ENCODE results near the gene PTPRG. TPM values are rescaled to one million over a fixed set of nuclear protein-coding genes. Genes with fewer than 3 reads are reported as not detected.

PTPRG gene
- total and polyA plus RNA-seq, 2 experiments from 2014 or later: 11.5 to 39.6 TPM

DNA sequence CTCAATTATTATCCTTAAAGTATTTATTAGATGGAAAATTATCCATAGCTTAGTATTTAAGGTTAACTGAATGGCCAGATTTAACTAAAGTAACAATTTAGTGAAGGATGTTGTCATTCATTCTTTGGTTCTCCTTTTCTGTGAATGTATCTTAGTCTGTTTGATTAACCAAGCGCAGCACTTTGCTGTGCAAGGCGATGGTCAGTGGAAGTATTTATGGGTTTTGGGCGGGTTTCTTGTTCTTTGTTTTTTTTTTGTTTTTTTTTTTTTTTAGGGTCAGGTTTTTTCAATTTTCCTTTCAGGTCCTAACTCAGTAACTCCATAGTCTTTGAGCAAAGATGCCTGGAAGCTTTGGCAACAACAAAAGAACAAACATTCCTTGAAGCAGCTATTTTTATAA, 328.8 kb downstream of the PTPRG start:
- no peak overlapping the region for H3K4me3 ChIP-seq
- TF ChIP-seq EZH2 (IDR thresholded peaks at IDR 0.05; ENCODE audit: insufficient read depth, poor library complexity, severe bottlenecking) (no peak), EZH2phosphoT487 (IDR thresholded peaks at IDR 0.05; ENCODE audit: insufficient read depth, low read depth) (no peak)
- H3K27ac ChIP-seq: no peak overlapping the region
- peaks cover 15% of the 10 kb centered on the region; the same call in 1 of the 2 replicates for H3F3A ChIP-seq (ENCODE audit: insufficient read depth)
- DNase-seq: no peak
- 90 to 94% methylated on average over 3 of the region's 3 CpGs for WGBS, 2 experiments (ENCODE audit: low coverage in 1 of 2, low lambda C conversion rate in 2 of 2, missing lambda C conversion rate in 2 of 2)
- peaks cover 6% of the 10 kb centered on the region; the same call in 1 of the 2 replicates for H4K20me1 ChIP-seq (ENCODE audit: insufficient read depth)
- H3K9me2 ChIP-seq (ENCODE audit: insufficient read depth): no peaks in the 10 kb centered on the region
- no peaks in the 10 kb centered on the region for H3K36me3 ChIP-seq (ENCODE audit: low read depth)
- no peaks in the 10 kb centered on the region for H3K27me3 ChIP-seq (replicated peaks; ENCODE audit: insufficient read depth)
- peaks cover 9% of the 10 kb centered on the region for H3K4me1 ChIP-seq (ENCODE audit: insufficient read depth)
- in situ Hi-C loops (cut with MboI): no loop called here
- H2AFZ ChIP-seq: no peak overlapping the region
- H3K79me2 ChIP-seq (ENCODE audit: insufficient read depth): 0 out of 2 replicates have a peak, but pooled peaks cover 12% of the 10 kb centered on the region
- no peak overlapping the region for H3K4me2 ChIP-seq (ENCODE audit: unreplicated experiment)
- H3K9ac ChIP-seq: no peak overlapping the region
- H3K9me3 ChIP-seq (ENCODE audit: low read depth): no peaks in the 10 kb centered on the region

- 0 out of 2 replicates have a peak, but pooled peaks cover 12% of the 10 kb centered on the region for H3K79me2 ChIP-seq (ENCODE audit: insufficient read depth)
- peaks cover 13% of the 10 kb centered on the region for H3K4me1 ChIP-seq (ENCODE audit: insufficient read depth)
- TF ChIP-seq EZH2phosphoT487 (IDR thresholded peaks at IDR 0.05; ENCODE audit: insufficient read depth, low read depth): no peak
- TF ChIP-seq EZH2 (IDR thresholded peaks at IDR 0.05; ENCODE audit: insufficient read depth, poor library complexity, severe bottlenecking): no peak
- in situ Hi-C loops (cut with MboI): no loop called here
- no peaks in the 10 kb centered on the region for H3K36me3 ChIP-seq (ENCODE audit: low read depth)
- no peak overlapping the region for H3K4me2 ChIP-seq (ENCODE audit: unreplicated experiment)
- H2AFZ ChIP-seq: no peak overlapping the region
- H4K20me1 ChIP-seq (ENCODE audit: insufficient read depth): peaks cover 6% of the 10 kb centered on the region; the same call in 1 of the 2 replicates
- H3K27ac ChIP-seq: no peak overlapping the region
- no peak for DNase-seq
- H3K4me3 ChIP-seq: no peak overlapping the region
- no peaks in the 10 kb centered on the region for H3K27me3 ChIP-seq (replicated peaks; ENCODE audit: insufficient read depth)
- H3K9me3 ChIP-seq (ENCODE audit: low read depth): no peaks in the 10 kb centered on the region
- H3K9ac ChIP-seq: no peak overlapping the region
- H3F3A ChIP-seq (ENCODE audit: insufficient read depth): peaks cover 19% of the 10 kb centered on the region; the same call in 1 of the 2 replicates
- H3K9me2 ChIP-seq (ENCODE audit: insufficient read depth): no peaks in the 10 kb centered on the region
- 76 to 79% methylated on average over 2 of the region's 2 CpGs for WGBS, 2 experiments (ENCODE audit: low coverage in 1 of 2, low lambda C conversion rate in 2 of 2, missing lambda C conversion rate in 2 of 2)
Observed at GRCh38 chr3:61890586-61890985, 329.2 kb downstream of the PTPRG start.

GRCh38 chr3:61892891-61893290, 331.5 kb downstream of the PTPRG start:
- H3K4me2 ChIP-seq (ENCODE audit: unreplicated experiment): no peak overlapping the region
- DNase-seq: no peak
- peaks cover 15% of the 10 kb centered on the region for H3K4me1 ChIP-seq (ENCODE audit: insufficient read depth)
- no peaks in the 10 kb centered on the region for H3K27me3 ChIP-seq (replicated peaks; ENCODE audit: insufficient read depth)
- WGBS, 2 experiments (ENCODE audit: low coverage in 1 of 2, low lambda C conversion rate in 2 of 2, missing lambda C conversion rate in 2 of 2): 97 to 98% methylated on average over 4 of the region's 4 CpGs
- H3K9me2 ChIP-seq (ENCODE audit: insufficient read depth): no peaks in the 10 kb centered on the region
- peaks cover 26% of the 10 kb centered on the region; the same call in 1 of the 2 replicates for H3F3A ChIP-seq (ENCODE audit: insufficient read depth)
- H3K27ac ChIP-seq: no peak overlapping the region
- H3K9ac ChIP-seq: no peak overlapping the region
- H4K20me1 ChIP-seq (ENCODE audit: insufficient read depth): peaks cover 6% of the 10 kb centered on the region; the same call in 1 of the 2 replicates
- TF ChIP-seq EZH2phosphoT487 (IDR thresholded peaks at IDR 0.05; ENCODE audit: insufficient read depth, low read depth): no peak
- no peak for TF ChIP-seq EZH2 (IDR thresholded peaks at IDR 0.05; ENCODE audit: insufficient read depth, poor library complexity, severe bottlenecking)
- H2AFZ ChIP-seq: no peak overlapping the region
- no peaks in the 10 kb centered on the region for H3K9me3 ChIP-seq (ENCODE audit: low read depth)
- no peaks in the 10 kb centered on the region for H3K36me3 ChIP-seq (ENCODE audit: low read depth)
- in situ Hi-C loops (cut with MboI): no loop called here
- no peak overlapping the region for H3K4me3 ChIP-seq
- peaks cover 29% of the 10 kb centered on the region for H3K79me2 ChIP-seq (ENCODE audit: insufficient read depth)

DNA sequence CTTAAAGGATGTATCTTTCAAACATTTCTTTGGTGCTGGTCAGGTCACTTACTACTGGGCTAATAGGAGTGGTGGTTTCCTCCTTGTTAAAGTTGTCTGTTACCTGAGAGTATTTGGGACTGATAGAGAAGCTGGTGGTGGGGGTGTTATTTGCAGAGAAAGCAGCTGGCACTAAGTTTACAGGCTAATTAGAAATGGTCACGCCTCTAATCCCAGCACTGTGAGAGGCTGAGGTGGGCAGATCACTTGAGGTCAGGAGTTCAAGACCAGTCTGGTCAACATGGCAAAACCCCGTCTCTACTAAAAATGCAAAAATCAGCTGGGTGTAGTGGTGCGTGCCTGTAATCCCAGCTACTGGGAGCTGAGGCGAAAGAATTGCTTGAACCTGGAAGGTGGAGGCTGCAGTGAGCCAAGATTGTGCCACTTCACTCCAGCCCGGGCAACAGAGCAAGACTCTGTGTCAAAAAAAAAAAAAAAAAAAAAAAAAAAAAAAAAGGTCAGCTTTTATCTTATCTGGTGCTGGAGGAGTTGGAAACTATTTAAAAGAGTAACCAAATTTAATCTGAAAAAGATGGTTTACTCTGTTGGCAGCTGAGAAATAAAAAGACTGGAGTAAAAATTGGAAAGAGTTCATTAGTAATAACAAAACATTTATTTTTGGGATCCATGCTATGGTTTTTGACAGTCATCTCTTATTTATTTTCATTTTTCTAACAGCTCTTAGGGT, 332.6 kb downstream of the PTPRG start:
- Histone ChIP-seq H4K20me1 (ENCODE audit: insufficient read depth) (peaks cover 6% of the 10 kb centered on the region; the same call in 1 of the 2 replicates), H3K79me2 (ENCODE audit: insufficient read depth) (peaks cover 29% of the 10 kb centered on the region), H3K4me2 (ENCODE audit: unreplicated experiment) (no peak overlapping the region), H3K27me3 (replicated peaks; ENCODE audit: insufficient read depth) (no peaks in the 10 kb centered on the region), H3K9me3 (ENCODE audit: low read depth) (no peaks in the 10 kb centered on the region), H3K9ac (no peak overlapping the region), H3K4me3 (no peak overlapping the region), H3K27ac (no peak overlapping the region), H3F3A (ENCODE audit: insufficient read depth) (peaks cover 26% of the 10 kb centered on the region; the same call in 1 of the 2 replicates), H3K9me2 (ENCODE audit: insufficient read depth) (no peaks in the 10 kb centered on the region), H2AFZ (no peak overlapping the region), H3K36me3 (ENCODE audit: low read depth) (no peaks in the 10 kb centered on the region), H3K4me1 (ENCODE audit: insufficient read depth) (peaks cover 15% of the 10 kb centered on the region)
- in situ Hi-C loops (cut with MboI): no loop called here
- no peak for TF ChIP-seq EZH2 (IDR thresholded peaks at IDR 0.05; ENCODE audit: insufficient read depth, poor library complexity, severe bottlenecking)
- no peak for TF ChIP-seq EZH2phosphoT487 (IDR thresholded peaks at IDR 0.05; ENCODE audit: insufficient read depth, low read depth)
- DNase-seq: no peak
- 84 to 97% methylated on average over 4 to 5 of the region's 5 CpGs for WGBS, 2 experiments (ENCODE audit: low coverage in 1 of 2, low lambda C conversion rate in 2 of 2, missing lambda C conversion rate in 2 of 2)

All from GM23248 (cell line).